ENCODE results near the gene CTNNBIP1. TPM values are rescaled to one million over a fixed set of nuclear protein-coding genes. Genes with fewer than 3 reads are reported as not detected.

CTNNBIP1 gene
- total and polyA plus RNA-seq, 2 donors (not counting 1 experiment from before 2014, with no cell fraction given): 6.9 to 8.7 TPM

GRCh38 chr1:9942399-9942938, 32.4 kb upstream of the CTNNBIP1 start:
- DNase-seq: peak; percentile 75
- WGBS (ENCODE audit: insufficient coverage): 0% methylated on average over 9 of the region's 14 CpGs
- ATAC-seq (ENCODE audit: low read depth): peak; percentile 29
- no peaks in the 10 kb centered on the region for H3K9me3 ChIP-seq (ENCODE audit: control extremely low read depth in 1 of 3, control insufficient read depth in 2 of 3, insufficient read depth in 1 of 3, low read length in 2 of 3)
- H3K4me3 ChIP-seq (ENCODE audit: control extremely low read depth in 1 of 5, extremely low read depth in 1 of 5, insufficient read depth in 1 of 5, low read depth in 2 of 5, low read length in 4 of 5): peak overlapping the region; percentile 51 to 98 (median 72)
- no peaks in the 10 kb centered on the region for H3K9me3 Mint-ChIP-seq (ENCODE audit: insufficient read depth)
- peaks cover 20% of the 10 kb centered on the region for H3K4me1 Mint-ChIP-seq
- POLR2A ChIA-PET: interaction anchor here (0.6 to 1.9 kb wide), 4 partner anchors 13 to 125 kb away, joined by 3 to 6 read pairs (median 6); partner anchors contain the start of gene UBE4B
- H4K20me1 ChIP-seq (ENCODE audit: control insufficient read depth, insufficient read depth, low read length, poor library complexity, severe bottlenecking): no peaks in the 10 kb centered on the region
- H3K27ac ChIP-seq (ENCODE audit: low read length in 2 of 2): peak overlapping the region; percentile 97
- intact Hi-C loops (cut with micrococcal nuclease): loop anchor here (1.0 to 5.0 kb wide), 3 partner anchors 67 to 530 kb away; partner anchors contain the start of genes DFFA and PEX14
- H3K4me1 ChIP-seq (ENCODE audit: control insufficient read depth in 2 of 2, insufficient read depth in 2 of 2, low read length in 2 of 2): peaks cover 14 to 27% of the 10 kb centered on the region in 2 donors
- H3K4me3 Mint-ChIP-seq: peak overlapping the region; percentile 95
- peak overlapping the region; percentile 97 for H3K27ac Mint-ChIP-seq
- peak overlapping the region; percentile 82 for H3K4me2 ChIP-seq (replicated peaks; ENCODE audit: low read depth, low read length, poor library complexity, severe bottlenecking)
- TF ChIP-seq CTCF (IDR thresholded peaks at IDR 0.05) (peak; percentile 74), EZH2 (IDR thresholded peaks at IDR 0.05; ENCODE audit: borderline replicate concordance, insufficient read depth, low read depth, low read length, poor library complexity, severe bottlenecking) (no peak)
- no peaks in the 10 kb centered on the region for H3K27me3 Mint-ChIP-seq
- peak overlapping the region; percentile 91 for H2AFZ ChIP-seq (ENCODE audit: insufficient read depth, low read depth, low read length, poor library complexity, severe bottlenecking)
- CTCF ChIA-PET: interaction anchor here (1.0 to 8.9 kb wide), 6 partner anchors 8 to 157 kb away, joined by 3 to 76 read pairs (median 8); no protein-coding TSS in a partner anchor
- peaks cover 38% of the 10 kb centered on the region for H3K79me2 ChIP-seq (ENCODE audit: control insufficient read depth, insufficient read depth, low read length)
- peak overlapping the region; percentile 95 for H3K9ac ChIP-seq (ENCODE audit: low read length)
- peaks cover 0 to 7% of the 10 kb centered on the region in 2 experiments for H3K36me3 ChIP-seq (replicated peaks in 1 of 2; ENCODE audit: control extremely low read depth in 1 of 2, control insufficient read depth in 1 of 2, extremely low read depth in 1 of 2, insufficient read depth in 2 of 2, low read length in 1 of 2)
- H3K27me3 ChIP-seq (replicated peaks in 1 of 4; ENCODE audit: control extremely low read depth in 1 of 4, control insufficient read depth in 3 of 4, insufficient read depth in 4 of 4, low read length in 3 of 4): no peaks in the 10 kb centered on the region
